GM18909 (cell line): ENCODE data around the gene SOX9.
"Not testable (repeated sequence)": the region's sequence is repeated elsewhere in the genome, so short reads cannot be mapped to it uniquely, and the experiment has no call there.

ENCODE experiments used
- ATAC-seq: cut with Tn5 transposase; IDR thresholded peaks from one replicate; pipeline ENCODE4 v1.9.1; 2021; ENCODE audit warnings: mild to moderate bottlenecking; ENCODE audit not compliant: unreplicated experiment, poor library complexity

The SOX9 gene

DNA sequence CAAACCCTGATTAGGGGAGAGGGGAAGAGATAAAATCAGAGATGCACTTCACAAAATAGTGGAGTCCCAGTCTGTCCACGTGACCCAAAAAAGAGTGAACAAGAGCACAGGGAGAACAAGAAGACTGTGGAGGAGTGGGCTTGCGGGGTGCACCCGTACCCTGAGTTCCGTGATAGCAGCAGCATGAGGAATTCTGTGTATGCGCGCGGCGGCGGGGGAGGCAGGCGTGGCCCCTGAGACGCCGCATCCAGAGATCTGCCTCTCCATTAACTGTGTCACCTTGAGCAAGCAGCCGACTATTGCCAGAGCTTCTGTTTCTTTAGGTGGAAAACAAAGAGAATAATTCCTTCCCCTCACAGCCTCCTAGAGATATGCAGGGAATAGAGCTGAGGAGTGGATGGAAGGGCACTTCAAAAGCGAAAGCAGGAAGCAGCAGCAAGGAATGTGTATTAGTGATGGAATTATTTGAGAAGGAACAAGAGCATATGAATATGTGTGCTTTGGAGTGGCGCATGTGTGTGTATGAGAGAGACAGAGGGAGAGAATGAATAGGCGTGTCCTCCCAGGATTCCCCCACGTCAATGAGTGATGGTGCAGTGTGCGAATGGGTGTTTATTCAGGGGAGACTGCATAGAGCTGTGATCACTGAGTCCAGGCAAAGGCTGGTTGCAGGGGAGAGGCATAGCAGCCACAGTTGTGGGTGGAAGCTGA, 10.4 kb upstream of the SOX9 start:
- ATAC-seq: no peak

GRCh38 chr17:72110942-72111318, 9.9 kb upstream of the SOX9 start:
- no peak for ATAC-seq

DNA sequence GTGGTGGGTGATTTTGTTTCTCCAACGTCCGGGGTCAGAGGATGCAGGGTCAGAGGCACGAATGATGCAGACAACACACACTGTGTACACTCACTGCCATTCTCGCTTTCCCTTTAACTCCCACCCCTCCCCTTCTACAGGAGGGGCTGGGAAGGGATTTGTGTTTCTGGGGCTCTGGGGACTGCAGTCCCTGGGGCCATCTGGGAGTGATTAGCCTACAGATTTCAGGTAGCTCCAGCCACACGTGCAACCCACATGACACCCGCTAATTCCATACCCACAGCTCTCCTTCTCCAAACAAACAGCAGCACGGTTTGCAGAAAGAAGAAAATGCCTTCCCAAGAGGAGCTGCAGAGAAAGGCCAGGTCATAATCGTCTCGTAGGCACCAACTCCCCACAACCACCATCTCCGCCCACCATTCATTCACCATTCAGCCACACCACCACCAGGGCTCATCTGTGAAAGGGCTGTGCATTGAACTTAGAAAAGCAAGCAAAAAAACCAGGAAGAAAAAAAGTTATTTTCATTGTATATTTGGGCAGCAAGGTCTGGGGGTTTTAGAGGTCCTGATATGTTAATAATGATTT, 9.4 kb upstream of the SOX9 start:
- no peak for ATAC-seq

DNA sequence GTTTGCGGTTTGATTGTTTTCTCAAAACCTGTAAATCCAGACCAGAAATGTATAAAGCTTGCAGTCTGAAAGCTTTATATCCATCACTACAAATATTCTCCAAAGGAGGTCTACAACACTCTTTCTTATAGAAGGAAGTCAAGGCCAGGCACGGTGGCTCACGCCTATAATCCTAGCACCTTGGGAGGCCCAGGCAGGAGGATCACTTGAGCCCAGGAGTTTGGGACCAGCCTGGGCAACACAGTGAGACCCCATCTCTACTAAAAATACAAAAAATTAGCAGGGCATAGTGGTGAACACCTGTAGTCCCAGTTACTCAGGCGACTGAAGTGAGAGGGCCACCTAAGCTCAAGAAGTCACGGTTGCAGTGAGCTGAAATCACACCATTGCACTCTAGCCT, 8.9 kb upstream of the SOX9 start:
- ATAC-seq: not testable (repeated sequence)

DNA sequence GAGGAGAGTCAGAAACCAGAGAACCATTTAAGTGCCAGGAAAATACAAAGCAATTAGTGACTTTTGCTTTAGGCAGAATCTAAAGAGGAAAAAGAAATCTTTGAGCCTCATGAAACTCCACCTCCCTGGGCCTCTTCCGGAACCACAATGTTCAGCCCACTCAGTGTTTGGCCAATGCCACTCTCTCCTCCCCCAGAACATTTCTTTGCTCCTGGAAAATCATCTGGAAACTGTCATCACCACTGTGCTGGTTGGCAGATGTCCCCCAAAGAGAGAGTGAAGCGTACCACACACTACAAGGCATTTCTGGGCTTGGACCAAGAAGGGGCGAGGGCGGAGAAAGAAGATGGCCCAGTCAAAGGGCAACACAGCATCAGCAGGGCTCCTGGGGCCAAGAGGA, 7.1 kb upstream of the SOX9 start:
- no peak for ATAC-seq

GRCh38 chr17:72115781-72116525, 4.9 kb upstream of the SOX9 start:
- ATAC-seq: no peak

DNA sequence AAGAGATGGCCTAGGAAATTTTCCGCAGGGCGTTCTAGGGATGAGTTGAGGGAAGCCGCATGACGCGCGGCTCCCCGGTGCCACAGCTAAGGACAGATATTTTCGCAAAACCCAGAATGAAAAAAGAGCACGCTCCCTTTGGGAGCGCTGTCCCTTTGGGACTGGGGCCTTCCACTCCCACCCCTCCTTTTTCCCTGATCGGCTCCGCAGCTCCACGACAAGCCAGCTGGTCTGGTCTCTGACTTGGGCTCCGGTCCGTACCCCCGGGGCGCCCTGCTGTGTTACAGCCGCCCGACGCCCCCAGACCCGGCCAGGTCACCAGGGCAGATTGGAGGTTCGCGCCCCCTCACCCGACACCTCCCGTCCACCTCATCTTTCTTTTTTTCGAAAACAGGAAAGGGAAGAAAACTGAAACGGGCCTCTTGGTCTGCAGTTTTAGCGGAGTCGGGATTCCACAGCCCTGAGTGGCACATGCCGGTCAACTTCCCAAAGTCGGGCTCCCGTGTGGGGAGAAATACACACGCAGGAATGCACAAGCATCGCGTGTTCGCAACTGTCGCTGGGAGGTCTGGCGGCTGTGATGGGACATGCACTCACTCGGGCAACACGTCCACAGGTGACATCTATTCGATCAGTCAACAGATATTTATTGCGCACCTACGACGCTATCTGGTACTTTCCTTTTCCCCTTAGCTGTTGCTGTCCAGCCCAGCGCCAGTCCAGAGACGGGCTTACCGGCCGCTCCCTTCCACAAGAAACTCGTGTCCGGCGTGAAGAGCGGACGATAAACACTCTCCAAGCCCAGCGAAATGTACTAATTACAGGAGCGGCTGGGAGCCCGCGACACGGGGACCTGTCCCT, 3.9 kb upstream of the SOX9 start:
- ATAC-seq: no peak

DNA sequence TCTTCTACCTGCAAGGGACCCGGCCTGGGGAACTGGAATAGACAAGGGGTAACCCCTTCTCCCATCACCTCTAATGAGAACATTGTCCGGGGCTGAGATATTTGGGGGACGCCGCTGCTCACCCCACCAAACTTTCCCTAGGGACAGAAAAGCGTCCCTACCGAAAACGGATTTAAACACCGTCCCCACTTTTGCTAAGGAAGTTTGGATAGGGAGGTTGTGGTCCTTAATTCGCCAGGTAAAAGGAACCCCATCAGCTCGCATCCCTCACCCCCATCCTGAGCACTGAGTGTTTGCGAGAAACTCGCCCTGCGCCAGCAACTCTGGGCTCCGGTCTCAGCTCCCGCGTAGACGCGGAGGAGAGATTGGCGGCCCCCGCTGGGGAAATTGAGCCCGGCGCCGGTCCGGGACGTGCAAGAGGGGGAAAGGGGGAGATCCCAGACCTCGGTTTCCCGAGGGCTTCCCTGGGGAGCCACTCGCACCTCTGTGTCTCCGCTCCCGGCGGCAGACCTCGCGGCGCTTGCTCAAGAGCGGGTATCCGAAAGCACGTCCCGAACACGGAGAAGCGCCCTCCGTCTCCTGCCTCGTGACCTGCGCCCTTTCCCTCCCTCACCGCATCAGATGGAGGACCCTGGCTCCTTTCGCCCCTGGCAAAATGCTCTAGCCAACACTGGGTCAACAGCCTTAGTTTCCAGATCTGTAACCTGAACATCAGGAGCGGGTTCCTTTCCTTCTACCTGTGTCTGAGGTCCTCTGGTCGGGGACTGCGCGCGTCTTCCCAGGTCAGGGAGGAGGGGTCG, 3.1 kb upstream of the SOX9 start:
- ATAC-seq: no peak

- no peak for ATAC-seq
These were observed 2.3 kb upstream of the SOX9 start for GRCh38 chr17:72118335-72119076.

- no peak for ATAC-seq
These were observed 1.5 kb upstream of the SOX9 start for GRCh38 chr17:72119077-72119872.

DNA sequence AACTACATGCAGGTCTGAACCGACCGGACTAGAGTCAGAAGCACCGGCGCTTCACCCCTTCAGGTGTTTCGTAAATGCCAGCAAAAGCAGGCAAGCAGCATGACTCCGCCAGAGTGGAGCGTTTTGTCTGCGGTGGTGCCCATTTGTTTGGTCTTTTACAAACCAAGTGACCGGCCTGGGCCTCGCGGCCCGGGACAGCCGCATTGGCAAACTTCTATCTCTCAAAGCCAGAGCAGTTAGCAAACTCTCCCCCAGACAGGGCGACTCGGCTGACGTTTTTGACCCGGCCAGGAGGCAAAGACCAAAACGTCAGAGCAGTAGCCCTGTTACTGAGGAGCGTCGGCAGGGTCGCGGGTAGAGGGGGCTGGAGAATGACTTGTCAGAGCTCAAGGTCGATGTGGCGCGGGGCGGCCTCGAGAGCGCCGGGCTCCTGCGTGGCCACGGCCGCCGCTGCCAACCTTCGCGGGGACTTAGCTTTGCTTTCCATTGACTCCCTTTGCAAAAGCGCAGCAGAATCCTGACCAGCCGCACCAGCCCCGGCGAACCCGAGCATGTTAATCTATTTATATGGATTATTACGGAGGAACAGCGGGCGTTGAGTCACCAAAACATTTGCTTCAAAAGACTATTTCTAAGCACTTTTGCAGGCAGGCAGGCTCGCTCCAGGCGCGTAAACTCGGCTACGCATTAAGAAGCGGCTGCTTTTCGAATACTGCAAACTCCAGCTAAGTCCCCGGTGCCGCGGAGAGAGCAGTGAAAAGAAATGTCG, 763 bp upstream of the SOX9 start:
- peak; percentile 10 for ATAC-seq

GRCh38 chr17:72121164-72122009, 567 bp downstream of the SOX9 start:
- peak; percentile 32 for ATAC-seq

GRCh38 chr17:72122010-72122764, 1.4 kb downstream of the SOX9 start:
- no peak for ATAC-seq

- no peak for ATAC-seq
These were observed 2.1 kb downstream of the SOX9 start for GRCh38 chr17:72122765-72123529.
